Astrocyte of the cerebellum (primary cell): Measurements from ENCODE around the gene TXLNG.

Experiments used
- DNase-seq: peaks from one replicate; pipeline ENCODE4 v3.0.0-alpha.2; 2011; ENCODE audit warnings: low read depth
- H3K4me3 ChIP-seq: 2 replicates; pipeline ENCODE4 v1.5.1; 2011; ENCODE audit warnings: mild to moderate bottlenecking, low read depth, low read length, moderate library complexity
- in situ Hi-C: cut with HindIII; loops from 2 replicates; pipeline ENCODE4 v1.10.0; 2017; ENCODE audit warnings: low sequenced_read_pairs
- TF ChIP-seq, protein P1 (sequence below): IDR thresholded peaks from 2 replicates; pipeline ENCODE4 v1.5.1; 2012; ENCODE audit warnings: low read length, low read depth, moderate library complexity, mild to moderate bottlenecking; ENCODE audit errors: missing control alignments

Gene TXLNG

GRCh38 chrX:16843208-16843909 is 57.1 kb downstream of the TXLNG start:
- TF ChIP-seq, protein P1, sequence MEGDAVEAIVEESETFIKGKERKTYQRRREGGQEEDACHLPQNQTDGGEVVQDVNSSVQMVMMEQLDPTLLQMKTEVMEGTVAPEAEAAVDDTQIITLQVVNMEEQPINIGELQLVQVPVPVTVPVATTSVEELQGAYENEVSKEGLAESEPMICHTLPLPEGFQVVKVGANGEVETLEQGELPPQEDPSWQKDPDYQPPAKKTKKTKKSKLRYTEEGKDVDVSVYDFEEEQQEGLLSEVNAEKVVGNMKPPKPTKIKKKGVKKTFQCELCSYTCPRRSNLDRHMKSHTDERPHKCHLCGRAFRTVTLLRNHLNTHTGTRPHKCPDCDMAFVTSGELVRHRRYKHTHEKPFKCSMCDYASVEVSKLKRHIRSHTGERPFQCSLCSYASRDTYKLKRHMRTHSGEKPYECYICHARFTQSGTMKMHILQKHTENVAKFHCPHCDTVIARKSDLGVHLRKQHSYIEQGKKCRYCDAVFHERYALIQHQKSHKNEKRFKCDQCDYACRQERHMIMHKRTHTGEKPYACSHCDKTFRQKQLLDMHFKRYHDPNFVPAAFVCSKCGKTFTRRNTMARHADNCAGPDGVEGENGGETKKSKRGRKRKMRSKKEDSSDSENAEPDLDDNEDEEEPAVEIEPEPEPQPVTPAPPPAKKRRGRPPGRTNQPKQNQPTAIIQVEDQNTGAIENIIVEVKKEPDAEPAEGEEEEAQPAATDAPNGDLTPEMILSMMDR = no peak
- no peak overlapping the region for H3K4me3 ChIP-seq
- in situ Hi-C loops = no loop called here
- DNase-seq = no peak

DNA sequence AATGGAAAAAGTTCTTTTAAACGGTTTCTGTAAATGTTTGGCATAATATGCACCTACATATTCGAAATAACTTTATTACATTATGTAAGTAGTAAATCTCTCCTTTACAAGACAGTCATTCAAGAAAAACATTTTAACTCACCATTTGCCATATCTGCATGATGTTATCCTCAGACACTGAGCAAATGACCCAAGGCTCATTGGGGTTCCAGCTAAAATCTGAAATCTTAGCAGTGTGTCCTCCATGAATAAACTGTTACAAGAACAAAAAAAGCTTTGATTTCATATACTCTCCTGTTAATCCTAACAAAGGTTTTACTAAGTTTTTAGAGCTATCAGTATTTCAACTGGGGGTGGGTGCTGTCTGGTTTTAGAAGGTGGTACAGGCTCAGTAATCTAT is 59.4 kb downstream of the TXLNG start:
- no peak overlapping the region for H3K4me3 ChIP-seq
- DNase-seq = no peak
- TF ChIP-seq, protein P1 = no peak
- in situ Hi-C loops = no loop called here

DNA sequence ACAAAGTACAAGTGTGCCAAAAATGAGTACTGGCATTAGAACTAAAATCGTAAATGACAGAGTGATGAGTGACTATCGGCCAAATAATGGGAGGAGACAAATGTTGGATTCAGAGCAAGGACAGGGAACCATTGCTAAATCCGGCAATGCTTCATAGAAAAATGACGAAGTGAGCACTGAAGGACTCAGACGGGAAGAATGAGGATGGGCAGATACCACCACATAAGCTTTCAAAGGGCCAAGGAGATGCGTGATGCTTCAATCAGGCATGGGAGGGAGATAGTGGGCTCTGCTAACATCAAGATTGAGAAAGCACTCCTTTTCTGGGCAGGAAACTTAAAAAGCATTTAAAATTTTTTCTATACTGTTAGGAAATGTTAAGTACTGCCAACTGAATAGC is 62.3 kb downstream of the TXLNG start:
- no peak overlapping the region for H3K4me3 ChIP-seq
- in situ Hi-C loops = no loop called here
- DNase-seq = no peak
- TF ChIP-seq, protein P1 = no peak

DNA sequence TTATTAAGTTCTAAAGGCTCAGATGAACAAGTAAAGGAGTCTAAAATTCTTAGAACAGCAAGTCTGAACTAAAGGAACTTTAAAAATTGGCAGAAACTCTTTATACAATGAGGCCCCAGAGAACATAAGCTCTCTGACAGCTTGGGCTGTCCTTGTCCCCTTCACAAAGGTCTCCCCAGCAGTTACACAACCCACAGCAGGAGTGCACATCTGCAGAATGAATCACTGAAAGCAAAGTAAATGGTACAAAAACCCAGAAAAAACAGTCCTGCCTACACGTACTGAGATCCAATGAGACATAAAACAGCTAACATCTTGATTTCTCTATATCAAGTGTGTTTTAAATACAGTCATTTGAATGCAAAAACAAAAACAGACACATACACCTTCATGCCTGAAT is 65.2 kb downstream of the TXLNG start:
- in situ Hi-C loops = no loop called here
- TF ChIP-seq, protein P1 = no peak
- no peak overlapping the region for H3K4me3 ChIP-seq
- no peak for DNase-seq

GRCh38 chrX:16851827-16852226 is 65.6 kb downstream of the TXLNG start:
- TF ChIP-seq, protein P1 = no peak
- H3K4me3 ChIP-seq = no peak overlapping the region
- in situ Hi-C loops = no loop called here
- DNase-seq = no peak

- no peak overlapping the region for H3K4me3 ChIP-seq
- in situ Hi-C loops = no loop called here
- TF ChIP-seq, protein P1 = no peak
- DNase-seq = no peak
These were observed 66.4 kb downstream of the TXLNG start for GRCh38 chrX:16852617-16853179.
